Stimulated activated CD4-positive, alpha-beta T cell treated with anti-CD3 and anti-CD28 coated beads, Interleukin-2, amount 100 ng/mL, for 4 hours (primary cell): ENCODE results near the gene NEK10.

Experiments
- DNase-seq: peaks from one replicate; pipeline ENCODE4 v3.0.0-alpha.2; 2020; ENCODE audit warnings: low read depth

NEK10 gene

GRCh38 chr3:27171113-27171512, 198.1 kb downstream of the NEK10 start:
- DNase-seq = no peak

DNA sequence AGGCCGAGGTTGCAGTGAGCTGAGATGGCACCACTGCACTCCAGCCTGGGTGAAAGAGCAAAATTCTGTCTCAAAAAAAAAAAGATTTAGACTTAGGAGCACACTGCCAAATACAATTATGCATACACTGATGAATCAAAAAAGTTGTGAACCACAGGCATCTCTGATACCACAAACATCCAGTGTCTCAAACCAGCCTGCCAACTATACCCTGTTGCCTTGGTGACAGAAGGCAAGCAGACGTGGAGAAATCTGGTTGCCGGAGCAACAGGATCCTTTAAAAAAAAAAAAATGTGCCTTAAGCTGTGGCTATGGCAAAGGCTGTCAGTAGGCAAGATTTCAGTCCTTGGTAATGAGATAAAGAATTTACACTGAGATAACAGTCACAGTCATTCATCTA, 202.3 kb downstream of the NEK10 start:
- no peak for DNase-seq

DNA sequence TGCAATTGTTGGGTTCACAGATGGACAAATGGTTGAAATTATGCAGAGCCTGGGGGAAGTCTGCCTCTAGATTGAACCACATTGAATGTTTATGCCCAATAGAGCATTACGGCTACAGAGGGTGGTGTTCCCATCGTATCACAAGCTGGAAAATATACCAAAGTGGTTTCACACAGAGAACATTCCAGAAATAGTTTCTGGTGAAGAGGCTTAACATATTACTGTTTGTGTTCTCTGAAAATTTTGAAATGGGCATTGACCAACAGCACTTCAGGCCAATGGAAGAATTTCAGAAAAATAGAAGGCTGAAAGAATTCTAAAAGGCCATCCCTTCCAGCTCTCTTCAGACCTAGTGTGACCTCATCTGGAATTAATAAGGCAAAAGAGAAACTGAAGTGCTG, 203.9 kb downstream of the NEK10 start:
- DNase-seq = no peak

- no peak for DNase-seq
Observed at GRCh38 chr3:27160779-27161287, 208.3 kb downstream of the NEK10 start.

DNA sequence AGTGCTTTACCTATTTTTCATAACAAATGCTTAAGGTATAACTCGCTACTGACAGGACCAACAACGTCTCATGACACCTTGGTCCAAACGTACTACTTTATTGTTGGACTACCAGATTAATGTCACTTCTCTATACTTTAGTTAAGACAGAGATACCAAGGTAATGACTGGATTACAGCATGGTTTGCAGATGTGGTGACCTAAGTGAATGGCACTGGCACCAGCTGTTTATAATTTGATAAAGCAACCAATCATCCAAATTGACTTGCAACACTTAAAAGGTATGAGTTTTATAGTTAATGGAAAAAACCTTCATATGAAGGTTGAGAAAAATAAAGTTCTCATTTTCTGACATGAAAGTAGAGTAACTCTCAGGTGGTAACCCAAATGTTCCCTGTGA, 209.0 kb downstream of the NEK10 start:
- no peak for DNase-seq

GRCh38 chr3:27147215-27147614, 222.0 kb downstream of the NEK10 start:
- DNase-seq = no peak

DNA sequence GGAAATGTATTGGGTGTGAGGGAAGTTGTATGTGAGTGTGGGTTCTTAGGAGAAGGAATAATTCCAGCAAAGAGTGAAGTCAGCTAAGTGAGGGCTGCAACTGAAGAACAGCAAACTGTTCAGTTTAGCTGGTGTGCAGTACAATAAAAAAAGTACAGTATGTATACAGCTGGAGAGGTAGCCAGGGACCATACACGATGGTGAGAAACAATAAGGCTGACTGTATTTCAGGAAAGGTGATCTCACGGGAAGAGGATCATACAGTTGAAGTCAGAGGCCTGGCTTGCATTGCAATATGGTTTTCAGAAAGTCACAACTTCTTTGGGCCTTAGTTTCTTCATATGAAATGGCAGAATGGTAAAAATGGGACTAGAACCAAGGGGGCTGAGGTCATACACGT, 222.4 kb downstream of the NEK10 start:
- no peak for DNase-seq

GRCh38 chr3:27145719-27146118, 223.5 kb downstream of the NEK10 start:
- DNase-seq = no peak

DNA sequence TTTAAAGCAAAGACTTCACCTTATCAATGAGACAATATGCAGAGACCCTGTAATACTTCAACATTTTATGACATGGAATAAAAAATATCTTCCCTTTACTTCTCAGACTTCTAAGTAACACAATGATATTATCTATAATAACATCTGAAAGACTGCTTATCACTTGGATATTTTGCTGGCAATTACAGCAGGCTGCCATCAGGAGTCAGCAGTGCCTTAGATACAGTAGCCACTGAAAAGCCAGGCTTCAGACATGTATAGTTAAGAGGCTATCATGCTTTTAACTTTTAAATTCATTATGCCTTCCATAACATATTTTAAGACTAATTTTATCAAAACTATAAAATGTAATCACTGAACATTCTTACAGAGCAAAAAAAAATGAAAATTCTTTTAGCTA, 227.5 kb downstream of the NEK10 start:
- DNase-seq = no peak

GRCh38 chr3:27138562-27138961, 230.6 kb downstream of the NEK10 start:
- no peak for DNase-seq

- DNase-seq = no peak
Observed at GRCh38 chr3:27138005-27138404, 231.2 kb downstream of the NEK10 start.

DNA sequence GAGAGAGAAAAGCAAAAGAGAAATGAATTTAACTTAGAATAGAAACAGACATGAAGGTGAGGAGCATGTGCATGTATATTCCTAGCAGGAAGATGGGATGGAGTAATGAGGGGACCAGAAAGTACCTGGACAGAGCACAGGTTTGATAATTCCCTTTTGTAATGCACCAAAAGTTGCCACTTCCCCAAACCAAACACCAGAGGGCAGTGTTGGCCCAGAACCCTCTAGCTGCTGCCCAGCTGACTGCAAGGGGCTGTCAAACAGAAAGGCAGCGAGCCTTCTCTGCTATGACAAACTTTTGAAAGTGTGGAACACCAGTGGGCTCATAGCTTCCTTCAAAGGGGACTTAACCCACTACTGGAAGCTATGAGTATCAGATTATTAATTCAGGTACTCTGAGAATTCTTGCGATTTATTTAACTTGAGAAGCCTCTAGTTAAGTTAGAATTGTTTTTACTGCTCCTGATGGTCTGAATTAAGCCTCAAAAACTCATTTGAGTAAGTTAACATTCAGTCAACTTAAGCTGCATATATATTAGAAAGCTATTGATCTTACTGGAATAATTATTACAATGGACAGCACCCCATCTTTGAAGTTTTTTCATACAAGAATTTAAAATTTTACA, 234.9 kb downstream of the NEK10 start:
- DNase-seq = peak; percentile 26

DNA sequence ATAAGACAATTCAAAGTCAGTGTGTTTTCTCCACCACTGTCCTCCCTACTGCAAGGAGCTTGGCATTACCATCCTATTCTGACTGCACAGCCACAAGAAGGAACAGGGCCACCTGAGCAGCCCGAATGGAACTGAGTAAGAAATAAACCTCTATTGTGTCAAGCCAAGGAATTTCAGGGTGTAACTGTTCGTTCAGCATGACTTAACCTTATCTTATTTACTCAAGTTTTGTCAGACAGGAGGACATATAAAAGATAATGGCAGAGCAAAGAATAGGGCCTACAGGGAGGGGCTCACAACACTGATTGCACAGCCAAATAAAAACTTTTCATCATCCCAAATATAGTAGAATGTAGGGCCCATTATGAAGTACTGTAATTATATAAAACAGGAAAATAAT, 236.1 kb downstream of the NEK10 start:
- DNase-seq = no peak

DNA sequence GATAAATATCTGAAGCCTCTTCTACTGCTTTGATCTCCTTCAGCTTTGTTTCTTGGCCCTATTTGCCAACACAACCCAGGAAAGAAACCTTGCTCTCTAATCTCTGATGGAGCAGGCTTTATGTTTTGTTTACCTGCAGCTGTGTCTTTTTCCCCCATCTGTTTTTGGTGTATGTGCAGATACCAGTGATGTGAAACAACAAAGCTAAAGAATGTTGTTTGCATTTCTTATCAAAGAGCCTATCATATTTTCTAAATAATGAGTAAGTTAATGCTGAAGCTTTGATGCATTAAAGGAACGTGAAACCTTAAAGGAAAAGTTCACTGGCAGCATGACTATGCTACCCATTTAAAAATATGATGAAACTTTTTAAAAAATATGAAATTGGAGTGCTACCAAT, 238.4 kb downstream of the NEK10 start:
- DNase-seq = no peak

- no peak for DNase-seq
Observed at GRCh38 chr3:27127879-27128278, 241.3 kb downstream of the NEK10 start.

- no peak for DNase-seq
Observed at GRCh38 chr3:27127195-27127594, 242.0 kb downstream of the NEK10 start.

GRCh38 chr3:27125821-27126501, 243.2 kb downstream of the NEK10 start:
- no peak for DNase-seq

DNA sequence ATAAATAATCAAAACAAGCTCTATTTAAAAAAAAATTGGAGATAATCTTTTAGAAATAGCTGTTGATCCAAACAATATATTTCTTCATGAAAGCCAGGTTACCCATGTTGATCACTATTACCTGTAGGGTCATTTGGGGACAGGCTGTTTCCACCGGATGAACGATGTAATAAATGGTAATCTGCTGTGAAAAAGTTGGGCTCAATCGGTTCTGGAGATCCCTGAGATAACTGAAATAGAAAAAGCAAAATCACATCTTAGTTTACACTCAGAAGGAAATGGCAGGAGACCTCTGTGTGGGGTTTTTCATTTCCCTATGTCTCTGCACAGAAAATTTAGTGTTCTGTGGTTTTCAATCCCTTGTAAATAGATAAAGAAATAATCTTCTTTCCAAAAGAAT, 249.5 kb downstream of the NEK10 start:
- DNase-seq = no peak

- no peak for DNase-seq
Observed at GRCh38 chr3:27115352-27115751, 253.8 kb downstream of the NEK10 start.

GRCh38 chr3:27114684-27115083, 254.5 kb downstream of the NEK10 start:
- no peak for DNase-seq

DNA sequence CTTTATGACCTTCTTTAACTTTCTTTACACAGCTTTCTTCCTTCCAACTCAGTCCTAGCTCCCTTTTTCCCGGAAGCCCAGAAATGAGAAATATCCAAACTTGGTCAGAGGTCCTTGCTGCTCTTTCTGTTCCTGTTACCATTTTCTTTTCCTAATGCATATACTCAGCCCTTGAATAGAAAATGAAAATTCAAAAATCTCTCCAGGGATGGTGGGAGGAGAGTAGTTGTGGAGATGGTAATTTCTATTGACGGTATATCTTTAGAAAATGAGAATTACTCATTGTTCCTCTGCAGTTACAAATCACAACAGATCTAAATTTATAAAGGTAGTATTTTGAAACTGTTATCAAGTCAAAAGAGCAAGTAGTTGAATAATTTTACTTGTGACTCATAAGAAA, 255.1 kb downstream of the NEK10 start:
- no peak for DNase-seq

DNA sequence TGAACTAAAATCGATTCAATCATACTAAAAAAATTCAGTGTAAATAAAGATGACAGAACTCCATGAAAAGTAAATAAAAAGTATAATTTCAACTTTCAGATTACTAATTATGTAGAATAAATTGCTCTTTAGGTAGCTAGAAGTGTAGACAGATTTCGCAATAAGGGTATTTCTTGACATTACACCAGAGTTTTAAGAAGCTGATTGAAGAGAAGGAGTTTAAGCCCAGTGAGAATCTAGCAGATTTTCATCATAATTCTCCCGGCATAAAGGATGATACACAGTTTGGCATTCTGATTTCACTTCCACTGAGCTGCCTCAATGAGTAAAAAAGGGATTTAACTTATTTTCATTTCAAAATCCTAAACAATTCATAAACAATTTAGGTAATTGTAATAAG, 259.2 kb downstream of the NEK10 start:
- DNase-seq = no peak

DNA sequence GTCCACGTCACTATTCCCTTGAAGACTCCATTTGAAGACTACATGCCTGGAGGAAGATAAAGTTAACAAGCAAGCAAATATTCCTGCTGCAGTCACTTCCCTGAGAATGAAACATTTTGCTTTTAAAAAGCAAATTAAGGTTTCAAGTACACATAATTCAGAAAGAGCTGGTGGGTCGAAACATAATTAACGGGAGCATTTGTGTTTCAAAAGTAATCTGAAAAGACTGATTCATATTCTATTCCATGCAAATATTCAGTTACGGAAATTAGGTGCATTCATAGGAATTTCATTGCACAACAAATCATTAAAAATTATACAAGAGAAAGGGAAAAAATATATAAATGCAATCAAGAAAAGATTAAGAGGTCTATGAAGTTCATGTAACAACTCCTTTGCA, 260.9 kb downstream of the NEK10 start:
- no peak for DNase-seq

- no peak for DNase-seq
Observed at GRCh38 chr3:27105904-27106303, 263.3 kb downstream of the NEK10 start.
